Chondrocyte (in vitro differentiated cells): Measurements from ENCODE around the gene GDF11. TPM values are rescaled to one million over a fixed set of nuclear protein-coding genes. Genes with fewer than 3 reads are reported as not detected.
"Not testable (repeated sequence)": the region's sequence is repeated elsewhere in the genome, so short reads cannot be mapped to it uniquely, and the experiment has no call there.

ENCODE experiments used
- DNase-seq: peaks from one replicate; pipeline ENCODE4 v3.0.0; 2021; ENCODE audit warnings: mixed read lengths, low spot score
- H3K27ac Mint-ChIP-seq: one replicate; pipeline ENCODE4 v1.8.0; 2021; ENCODE audit warnings: mild to moderate bottlenecking, moderate library complexity, mixed read lengths; ENCODE audit not compliant: unreplicated experiment
- H3K27me3 Mint-ChIP-seq: 2 replicates; pipeline ENCODE4 v1.8.0; 2021; ENCODE audit warnings: low read depth, mixed read lengths
- H3K36me3 Mint-ChIP-seq: 2 replicates; pipeline ENCODE4 v1.8.0; 2021; ENCODE audit warnings: low read depth, mixed read lengths
- H3K4me1 Mint-ChIP-seq: 2 replicates; pipeline ENCODE4 v1.8.0; 2021; ENCODE audit warnings: low read depth, mild to moderate bottlenecking, mixed read lengths
- H3K4me3 Mint-ChIP-seq: one replicate; pipeline ENCODE4 v1.8.0; 2021; ENCODE audit warnings: mild to moderate bottlenecking, moderate library complexity, mixed read lengths; ENCODE audit not compliant: unreplicated experiment
- H3K9me3 Mint-ChIP-seq: 2 replicates; pipeline ENCODE4 v1.8.0; 2021; ENCODE audit warnings: low read depth, mixed read lengths
- total RNA-seq: library from RNA; stranded (reverse); gene quantifications from 3 replicates; pipeline ENCODE4 v1.2.1, GENCODE V29; 2021
- TF ChIP-seq, protein P1 (sequence below): fragments of 200-600 bp; sonication (generic); IDR thresholded peaks from 2 replicates; pipeline ENCODE4 v1.5.0; 2021; ENCODE audit warnings: antibody characterized with exemption, mild to moderate bottlenecking, moderate library complexity

The GDF11 gene
- total RNA-seq, 1 donor from 2014 or later = 18.3 TPM

GRCh38 chr12:55748230-55748993, 5.5 kb downstream of the GDF11 start:
- H3K4me1 Mint-ChIP-seq = peaks cover 30% of the 10 kb centered on the region
- TF ChIP-seq, protein P1, sequence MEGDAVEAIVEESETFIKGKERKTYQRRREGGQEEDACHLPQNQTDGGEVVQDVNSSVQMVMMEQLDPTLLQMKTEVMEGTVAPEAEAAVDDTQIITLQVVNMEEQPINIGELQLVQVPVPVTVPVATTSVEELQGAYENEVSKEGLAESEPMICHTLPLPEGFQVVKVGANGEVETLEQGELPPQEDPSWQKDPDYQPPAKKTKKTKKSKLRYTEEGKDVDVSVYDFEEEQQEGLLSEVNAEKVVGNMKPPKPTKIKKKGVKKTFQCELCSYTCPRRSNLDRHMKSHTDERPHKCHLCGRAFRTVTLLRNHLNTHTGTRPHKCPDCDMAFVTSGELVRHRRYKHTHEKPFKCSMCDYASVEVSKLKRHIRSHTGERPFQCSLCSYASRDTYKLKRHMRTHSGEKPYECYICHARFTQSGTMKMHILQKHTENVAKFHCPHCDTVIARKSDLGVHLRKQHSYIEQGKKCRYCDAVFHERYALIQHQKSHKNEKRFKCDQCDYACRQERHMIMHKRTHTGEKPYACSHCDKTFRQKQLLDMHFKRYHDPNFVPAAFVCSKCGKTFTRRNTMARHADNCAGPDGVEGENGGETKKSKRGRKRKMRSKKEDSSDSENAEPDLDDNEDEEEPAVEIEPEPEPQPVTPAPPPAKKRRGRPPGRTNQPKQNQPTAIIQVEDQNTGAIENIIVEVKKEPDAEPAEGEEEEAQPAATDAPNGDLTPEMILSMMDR = no peak
- H3K9me3 Mint-ChIP-seq = no peaks in the 10 kb centered on the region
- H3K27ac Mint-ChIP-seq = no peak overlapping the region
- no peaks in the 10 kb centered on the region for H3K27me3 Mint-ChIP-seq
- H3K36me3 Mint-ChIP-seq = peaks cover 23% of the 10 kb centered on the region
- no peak for DNase-seq
- no peak overlapping the region for H3K4me3 Mint-ChIP-seq

- Mint-ChIP-seq H3K36me3 (peaks cover 41% of the 10 kb centered on the region), H3K4me3 (no peak overlapping the region), H3K27me3 (no peaks in the 10 kb centered on the region), H3K4me1 (peaks cover 4% of the 10 kb centered on the region), H3K27ac (peak overlapping the region; percentile 42), H3K9me3 (no peaks in the 10 kb centered on the region)
- TF ChIP-seq, protein P1 = no peak
- DNase-seq = no peak
Measured at GRCh38 chr12:55755246-55755645, 12.3 kb downstream of the GDF11 start.

GRCh38 chr12:55757701-55758100, 14.8 kb downstream of the GDF11 start:
- no peak overlapping the region for H3K4me3 Mint-ChIP-seq

GRCh38 chr12:55758575-55758974, 15.7 kb downstream of the GDF11 start:
- DNase-seq, H3K9me3 Mint-ChIP-seq, H3K27me3 Mint-ChIP-seq, H3K4me1 Mint-ChIP-seq, H3K4me3 Mint-ChIP-seq, H3K27ac Mint-ChIP-seq: not testable (repeated sequence)
- H3K36me3 Mint-ChIP-seq = peaks cover 32% of the 10 kb centered on the region

More at GRCh38 chr12:55757701-55758100, 14.8 kb downstream of the GDF11 start:
- TF ChIP-seq, protein P1 = no peak
- DNase-seq = no peak
- Mint-ChIP-seq H3K27ac (peak overlapping the region; percentile 75), H3K9me3 (no peaks in the 10 kb centered on the region), H3K4me1 (peaks cover 4% of the 10 kb centered on the region), H3K36me3 (peaks cover 36% of the 10 kb centered on the region), H3K27me3 (no peaks in the 10 kb centered on the region)

DNA sequence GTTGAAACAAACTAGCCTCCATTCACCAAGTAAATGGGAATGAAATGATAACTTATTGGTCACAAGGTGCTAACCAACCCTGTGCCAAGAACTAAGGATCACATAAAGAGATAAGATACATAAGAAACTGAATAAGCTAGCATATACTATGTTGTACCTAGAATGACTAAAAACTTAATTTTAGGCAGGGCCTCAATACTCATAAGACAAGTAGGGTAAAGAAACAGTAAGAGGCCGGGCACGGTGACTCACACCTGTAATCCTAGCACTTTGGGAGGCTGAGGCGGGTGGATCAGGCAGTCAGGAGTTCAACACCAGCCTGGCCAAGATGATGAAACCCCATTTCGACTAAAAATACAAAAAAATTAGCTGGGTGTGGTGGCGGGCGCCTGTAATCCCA, 17.7 kb downstream of the GDF11 start:
- TF ChIP-seq, protein P1 = no peak
- DNase-seq = no peak
- H3K4me1 Mint-ChIP-seq = no peaks in the 10 kb centered on the region
- H3K36me3 Mint-ChIP-seq = peaks cover 25% of the 10 kb centered on the region
- H3K27ac Mint-ChIP-seq = no peak overlapping the region
- H3K27me3 Mint-ChIP-seq = no peaks in the 10 kb centered on the region
- no peaks in the 10 kb centered on the region for H3K9me3 Mint-ChIP-seq
- H3K4me3 Mint-ChIP-seq = no peak overlapping the region

DNA sequence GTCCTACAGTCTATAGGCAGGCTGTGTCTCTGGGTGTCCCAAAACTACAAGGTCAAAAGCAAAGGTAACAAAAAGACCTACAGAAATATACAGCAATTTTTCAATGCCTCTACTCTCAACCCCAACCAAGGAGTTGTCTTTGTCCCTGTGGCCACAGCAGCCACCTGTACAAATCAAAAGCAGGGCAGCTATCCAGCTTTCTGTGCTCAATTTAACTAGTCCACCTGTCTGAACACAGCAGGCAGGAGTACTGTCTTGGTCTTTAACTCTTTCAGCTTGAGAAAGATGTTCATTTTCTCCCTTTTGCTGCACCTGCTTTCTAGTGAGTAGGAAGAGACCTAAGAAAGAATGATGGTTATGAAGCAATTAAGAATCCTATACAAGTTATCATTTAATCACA, 19.7 kb downstream of the GDF11 start:
- H3K4me3 Mint-ChIP-seq = no peak overlapping the region
- H3K4me1 Mint-ChIP-seq = no peaks in the 10 kb centered on the region
- TF ChIP-seq, protein P1 = no peak
- H3K27me3 Mint-ChIP-seq = no peaks in the 10 kb centered on the region
- H3K27ac Mint-ChIP-seq = no peak overlapping the region
- no peaks in the 10 kb centered on the region for H3K9me3 Mint-ChIP-seq
- H3K36me3 Mint-ChIP-seq = peaks cover 24% of the 10 kb centered on the region
- DNase-seq = no peak
